MM.1S (cell line): ENCODE measurements around the gene PPME1.

Experiments
- DNase-seq: peaks from one replicate; pipeline ENCODE4 v3.0.0-alpha.2; 2015
- H2AFZ ChIP-seq: fragments of 300-600 bp; sonication (generic); 2 replicates; pipeline ENCODE4 v1.6.0; 2016; ENCODE audit warnings: antibody characterized with exemption, low read length
- H3F3A ChIP-seq: fragments of 300-600 bp; sonication (generic); 2 replicates; pipeline ENCODE4 v1.6.1; 2016; ENCODE audit warnings: mild to moderate bottlenecking, antibody characterized with exemption, low read length, moderate library complexity, mixed read lengths; ENCODE audit not compliant: insufficient read depth
- H3K27ac ChIP-seq: fragments of 300-600 bp; sonication (generic); 2 replicates; pipeline ENCODE4 v1.5.1; 2016; ENCODE audit warnings: mild to moderate bottlenecking, low read length
- H3K27me3 ChIP-seq: fragments of 300-600 bp; sonication (generic); replicated peaks from 2 replicates; pipeline ENCODE4 v1.6.0; 2016; ENCODE audit warnings: low read length; ENCODE audit not compliant: insufficient read depth
- H3K36me3 ChIP-seq: fragments of 300-600 bp; sonication (generic); replicated peaks from 2 replicates; pipeline ENCODE4 v1.6.1; 2016; ENCODE audit warnings: mild to moderate bottlenecking, low read length, mixed read lengths; ENCODE audit not compliant: insufficient read depth
- H3K4me1 ChIP-seq: fragments of 300-600 bp; sonication (generic); 2 replicates; pipeline ENCODE4 v1.6.1; 2016; ENCODE audit warnings: low read length, mixed read lengths
- H3K4me2 ChIP-seq: fragments of 300-600 bp; sonication (generic); 2 replicates; pipeline ENCODE4 v1.6.0; 2016; ENCODE audit warnings: low read depth, low read length
- H3K4me3 ChIP-seq: fragments of 300-600 bp; sonication (generic); 2 replicates; pipeline ENCODE4 v1.5.1; 2016; ENCODE audit warnings: low read length, mixed read lengths
- H3K79me2 ChIP-seq: fragments of 300-600 bp; sonication (generic); 2 replicates; pipeline ENCODE4 v1.6.1; 2016; ENCODE audit warnings: mixed run types, low read length, mixed read lengths
- H3K9ac ChIP-seq: fragments of 300-600 bp; sonication (generic); 2 replicates; pipeline ENCODE4 v1.6.1; 2016; ENCODE audit warnings: low read length, mixed read lengths
- H3K9me2 ChIP-seq: fragments of 300-600 bp; sonication (generic); replicated peaks from 2 replicates; pipeline ENCODE4 v1.6.1; 2016; ENCODE audit warnings: mild to moderate bottlenecking, low read length, mixed read lengths; ENCODE audit not compliant: insufficient read depth
- H3K9me3 ChIP-seq: fragments of 300-600 bp; sonication (generic); replicated peaks from 2 replicates; pipeline ENCODE4 v1.6.1; 2016; ENCODE audit warnings: mild to moderate bottlenecking, low read length, mixed read lengths; ENCODE audit not compliant: insufficient read depth
- H4K20me1 ChIP-seq: fragments of 300-600 bp; sonication (generic); 2 replicates; pipeline ENCODE4 v1.6.1; 2016; ENCODE audit warnings: mild to moderate bottlenecking, low read length, moderate library complexity, mixed read lengths; ENCODE audit not compliant: insufficient read depth
- EZH2 ChIP-seq: fragments of 300-600 bp; sonication (generic); optimal IDR thresholded peaks from 2 replicates; pipeline ENCODE3; 2017; ENCODE audit warnings: low read depth, mild to moderate bottlenecking, antibody characterized with exemption, low read length, mixed read lengths
- EZH2phosphoT487 ChIP-seq: fragments of 300-600 bp; sonication (generic); IDR thresholded peaks from 2 replicates; pipeline ENCODE4 v1.6.1; 2018; ENCODE audit warnings: antibody characterized with exemption, low read length
- TF ChIP-seq, protein P1 (sequence below): fragments of 300-600 bp; sonication (generic); IDR thresholded peaks from 2 replicates; pipeline ENCODE4 v1.5.1; 2016; ENCODE audit warnings: antibody characterized with exemption, low read length, mixed read lengths

The PPME1 gene

GRCh38 chr11:74269161-74269811 is 98.2 kb downstream of the PPME1 start:
- TF ChIP-seq EZH2 (no peak), EZH2phosphoT487 (no peak)
- TF ChIP-seq, protein P1, sequence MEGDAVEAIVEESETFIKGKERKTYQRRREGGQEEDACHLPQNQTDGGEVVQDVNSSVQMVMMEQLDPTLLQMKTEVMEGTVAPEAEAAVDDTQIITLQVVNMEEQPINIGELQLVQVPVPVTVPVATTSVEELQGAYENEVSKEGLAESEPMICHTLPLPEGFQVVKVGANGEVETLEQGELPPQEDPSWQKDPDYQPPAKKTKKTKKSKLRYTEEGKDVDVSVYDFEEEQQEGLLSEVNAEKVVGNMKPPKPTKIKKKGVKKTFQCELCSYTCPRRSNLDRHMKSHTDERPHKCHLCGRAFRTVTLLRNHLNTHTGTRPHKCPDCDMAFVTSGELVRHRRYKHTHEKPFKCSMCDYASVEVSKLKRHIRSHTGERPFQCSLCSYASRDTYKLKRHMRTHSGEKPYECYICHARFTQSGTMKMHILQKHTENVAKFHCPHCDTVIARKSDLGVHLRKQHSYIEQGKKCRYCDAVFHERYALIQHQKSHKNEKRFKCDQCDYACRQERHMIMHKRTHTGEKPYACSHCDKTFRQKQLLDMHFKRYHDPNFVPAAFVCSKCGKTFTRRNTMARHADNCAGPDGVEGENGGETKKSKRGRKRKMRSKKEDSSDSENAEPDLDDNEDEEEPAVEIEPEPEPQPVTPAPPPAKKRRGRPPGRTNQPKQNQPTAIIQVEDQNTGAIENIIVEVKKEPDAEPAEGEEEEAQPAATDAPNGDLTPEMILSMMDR = no peak
- H3K79me2 ChIP-seq = no peaks in the 10 kb centered on the region

GRCh38 chr11:74272276-74272675 is 101.2 kb downstream of the PPME1 start:
- Histone ChIP-seq H3K4me3 (no peak overlapping the region), H4K20me1 (no peaks in the 10 kb centered on the region), H3K27ac (no peak overlapping the region), H3K36me3 (no peaks in the 10 kb centered on the region), H3K79me2 (no peaks in the 10 kb centered on the region), H3K27me3 (no peaks in the 10 kb centered on the region), H3F3A (no peaks in the 10 kb centered on the region), H3K9me3 (no peaks in the 10 kb centered on the region), H3K4me1 (no peaks in the 10 kb centered on the region), H3K9ac (no peak overlapping the region), H2AFZ (no peak overlapping the region), H3K9me2 (no peaks in the 10 kb centered on the region), H3K4me2 (no peak overlapping the region)
- TF ChIP-seq, protein P1 = no peak
- TF ChIP-seq EZH2phosphoT487 (no peak), EZH2 (no peak)
- no peak for DNase-seq

More at GRCh38 chr11:74269161-74269811, 98.2 kb downstream of the PPME1 start:
- no peak for DNase-seq
- Histone ChIP-seq H3K9me3 (no peaks in the 10 kb centered on the region), H3K4me3 (no peak overlapping the region), H3K4me2 (no peak overlapping the region), H3K4me1 (no peaks in the 10 kb centered on the region), H3K36me3 (no peaks in the 10 kb centered on the region), H3K9ac (no peak overlapping the region), H3K27me3 (no peaks in the 10 kb centered on the region), H4K20me1 (no peaks in the 10 kb centered on the region), H3F3A (no peaks in the 10 kb centered on the region), H3K9me2 (no peaks in the 10 kb centered on the region), H2AFZ (no peak overlapping the region), H3K27ac (no peak overlapping the region)

GRCh38 chr11:74276581-74276980 is 105.5 kb downstream of the PPME1 start:
- Histone ChIP-seq H3K9ac (no peak overlapping the region), H3K4me1 (no peaks in the 10 kb centered on the region), H3K4me2 (no peak overlapping the region), H3F3A (no peaks in the 10 kb centered on the region), H3K36me3 (no peaks in the 10 kb centered on the region), H4K20me1 (no peaks in the 10 kb centered on the region), H3K27ac (no peak overlapping the region), H2AFZ (no peak overlapping the region), H3K27me3 (no peaks in the 10 kb centered on the region), H3K9me2 (no peaks in the 10 kb centered on the region), H3K79me2 (no peaks in the 10 kb centered on the region), H3K4me3 (no peak overlapping the region), H3K9me3 (no peaks in the 10 kb centered on the region)
- DNase-seq = no peak
- TF ChIP-seq EZH2phosphoT487 (no peak), EZH2 (no peak)
- TF ChIP-seq, protein P1 = no peak
